Measurements from ENCODE around the gene SIM1. TPM values are rescaled to one million over a fixed set of nuclear protein-coding genes. Genes with fewer than 3 reads are reported as not detected.

The SIM1 gene
- total RNA-seq, 1 donor from 2014 or later = not detected

- Mint-ChIP-seq H3K4me3 (no peak overlapping the region), H3K27me3 (peaks cover 78% of the 10 kb centered on the region), H3K36me3 (ENCODE audit: low read depth) (peaks cover 3% of the 10 kb centered on the region), H3K4me1 (peaks cover 20% of the 10 kb centered on the region), H3K27ac (no peak overlapping the region), H3K9me3 (peaks cover 8% of the 10 kb centered on the region)
- DNase-seq (no peak), ATAC-seq (ENCODE audit: low read depth) (no peak)
- POLR2A ChIA-PET = no interaction called here
- intact Hi-C loops (cut with micrococcal nuclease) = no loop called here
- TF ChIP-seq CTCF (IDR thresholded peaks at IDR 0.05) = no peak
- CTCF ChIA-PET = no interaction called here
Observed at GRCh38 chr6:100462706-100463629, 1.8 kb downstream of the SIM1 start.

- no peak for ATAC-seq (ENCODE audit: low read depth)
- no peak for DNase-seq
- CTCF ChIA-PET = no interaction called here
- Mint-ChIP-seq H3K9me3 (peaks cover 6% of the 10 kb centered on the region), H3K36me3 (ENCODE audit: low read depth) (peaks cover 3% of the 10 kb centered on the region), H3K4me3 (no peak overlapping the region), H3K27ac (no peak overlapping the region), H3K27me3 (peaks cover 76% of the 10 kb centered on the region), H3K4me1 (peaks cover 18% of the 10 kb centered on the region)
- POLR2A ChIA-PET = no interaction called here
- intact Hi-C loops (cut with micrococcal nuclease) = no loop called here
- no peak for TF ChIP-seq CTCF (IDR thresholded peaks at IDR 0.05)
Observed at GRCh38 chr6:100461917-100462705, 2.6 kb downstream of the SIM1 start.

GRCh38 chr6:100461278-100461916 lies 3.3 kb downstream of the SIM1 start:
- no peak for ATAC-seq (ENCODE audit: low read depth)
- intact Hi-C loops (cut with micrococcal nuclease) = no loop called here
- no peak overlapping the region for H3K27ac Mint-ChIP-seq
- H3K4me1 Mint-ChIP-seq = peaks cover 11% of the 10 kb centered on the region
- no peak overlapping the region for H3K4me3 Mint-ChIP-seq
- H3K9me3 Mint-ChIP-seq = peaks cover 6% of the 10 kb centered on the region
- ChIA-PET CTCF (no interaction called here), POLR2A (no interaction called here)
- H3K27me3 Mint-ChIP-seq = peaks cover 75% of the 10 kb centered on the region
- TF ChIP-seq CTCF (IDR thresholded peaks at IDR 0.05) = no peak
- H3K36me3 Mint-ChIP-seq (ENCODE audit: low read depth) = peaks cover 3% of the 10 kb centered on the region
- DNase-seq = no peak

- H3K4me3 Mint-ChIP-seq = no peak overlapping the region
- peaks cover 3% of the 10 kb centered on the region for H3K36me3 Mint-ChIP-seq (ENCODE audit: low read depth)
- intact Hi-C loops (cut with micrococcal nuclease) = no loop called here
- ATAC-seq (ENCODE audit: low read depth) (no peak), DNase-seq (no peak)
- H3K4me1 Mint-ChIP-seq = peaks cover 12% of the 10 kb centered on the region
- no peak for TF ChIP-seq CTCF (IDR thresholded peaks at IDR 0.05)
- H3K27me3 Mint-ChIP-seq = peaks cover 74% of the 10 kb centered on the region
- POLR2A ChIA-PET = no interaction called here
- no peak overlapping the region for H3K27ac Mint-ChIP-seq
- peaks cover 6% of the 10 kb centered on the region for H3K9me3 Mint-ChIP-seq
- CTCF ChIA-PET = no interaction called here
Observed at GRCh38 chr6:100460650-100461204, 4.0 kb downstream of the SIM1 start.
